Measurements from ENCODE around the gene PFN4. TPM values are rescaled to one million over a fixed set of nuclear protein-coding genes. Genes with fewer than 3 reads are reported as not detected.
"Not testable (repeated sequence)": the region's sequence is repeated elsewhere in the genome, so short reads cannot be mapped to it uniquely, and the experiment has no call there.

The PFN4 gene
- polyA plus RNA-seq, 4 donors, result 0.27 to 0.66 TPM; not detected in 2

DNA sequence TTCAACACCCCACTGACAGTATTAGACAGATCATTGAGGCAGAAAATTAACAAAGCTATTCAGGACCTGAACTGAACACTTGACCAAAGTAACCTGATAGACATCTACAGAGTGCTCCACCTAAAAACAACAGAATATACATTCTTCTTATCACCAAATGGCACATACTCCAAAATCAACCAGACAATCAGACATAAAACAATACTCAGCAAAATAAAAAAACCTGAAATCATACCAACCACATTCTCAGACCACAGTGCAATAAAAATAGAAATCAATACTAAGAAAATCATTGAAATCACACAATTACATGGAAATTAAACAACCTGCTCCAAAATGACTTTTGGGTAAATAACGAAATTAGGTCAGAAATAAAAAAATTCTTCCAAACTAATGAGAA lies 15.8 kb downstream of the PFN4 start:
- Histone ChIP-seq H3K4me1 (ENCODE audit: control insufficient read depth in 3 of 3, insufficient read depth in 2 of 3, low read depth in 1 of 3, low read length in 2 of 3) (no peaks in the 10 kb centered on the region), H3K27ac (ENCODE audit: low read depth in 1 of 3, low read length in 2 of 3) (no peak overlapping the region), H3K4me3 (ENCODE audit: low read depth in 1 of 3, low read length in 3 of 3) (no peak overlapping the region), H3K9me3 (ENCODE audit: control insufficient read depth in 2 of 2, insufficient read depth in 1 of 2, low read depth in 1 of 2, low read length in 1 of 2) (peaks cover 0 to 18% of the 10 kb centered on the region in 2 donors), H3K27me3 (ENCODE audit: control insufficient read depth in 3 of 3, insufficient read depth in 3 of 3, low read length in 3 of 3) (no peaks in the 10 kb centered on the region), H3K36me3 (ENCODE audit: control insufficient read depth in 3 of 3, insufficient read depth in 2 of 3, low read depth in 1 of 3, low read length in 3 of 3) (peaks cover 0 to 5% (median 0%) of the 10 kb centered on the region in 3 donors)
- WGBS, 3 donors, result 47 to 67% (median 51%) methylated on average over 1 of the region's 1 CpG
- DNase-seq, result no peak
- no peak for FAIRE-seq

DNA sequence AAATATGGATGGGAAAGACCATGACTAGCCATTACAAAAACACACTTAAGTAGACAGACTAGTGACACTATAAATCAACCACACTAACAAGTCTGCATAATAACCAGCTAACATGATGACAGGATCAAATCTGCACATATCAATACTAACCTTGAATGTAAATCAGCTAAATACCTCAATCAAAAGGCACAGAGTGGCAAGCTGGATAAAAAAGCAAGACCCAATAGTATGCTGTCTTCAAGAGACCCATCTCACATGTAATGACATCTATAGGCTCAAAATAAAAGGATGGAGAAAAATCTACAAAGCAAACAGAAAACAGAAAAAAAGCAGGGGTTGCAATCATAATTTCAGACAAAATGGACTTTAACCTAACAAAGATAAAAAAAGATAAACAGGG lies 16.3 kb downstream of the PFN4 start:
- Histone ChIP-seq H3K27ac (ENCODE audit: low read depth in 1 of 3, low read length in 2 of 3) (no peak overlapping the region), H3K4me3 (ENCODE audit: low read depth in 1 of 3, low read length in 3 of 3) (no peak overlapping the region), H3K9me3 (ENCODE audit: control insufficient read depth in 2 of 2, insufficient read depth in 1 of 2, low read depth in 1 of 2, low read length in 1 of 2) (peaks cover 0 to 18% of the 10 kb centered on the region in 2 donors), H3K36me3 (ENCODE audit: control insufficient read depth in 3 of 3, insufficient read depth in 2 of 3, low read depth in 1 of 3, low read length in 3 of 3) (peaks cover 0 to 5% (median 0%) of the 10 kb centered on the region in 3 donors), H3K4me1 (ENCODE audit: control insufficient read depth in 3 of 3, insufficient read depth in 2 of 3, low read depth in 1 of 3, low read length in 2 of 3) (no peaks in the 10 kb centered on the region), H3K27me3 (ENCODE audit: control insufficient read depth in 3 of 3, insufficient read depth in 3 of 3, low read length in 3 of 3) (no peaks in the 10 kb centered on the region)
- FAIRE-seq (no peak), DNase-seq (no peak)

DNA sequence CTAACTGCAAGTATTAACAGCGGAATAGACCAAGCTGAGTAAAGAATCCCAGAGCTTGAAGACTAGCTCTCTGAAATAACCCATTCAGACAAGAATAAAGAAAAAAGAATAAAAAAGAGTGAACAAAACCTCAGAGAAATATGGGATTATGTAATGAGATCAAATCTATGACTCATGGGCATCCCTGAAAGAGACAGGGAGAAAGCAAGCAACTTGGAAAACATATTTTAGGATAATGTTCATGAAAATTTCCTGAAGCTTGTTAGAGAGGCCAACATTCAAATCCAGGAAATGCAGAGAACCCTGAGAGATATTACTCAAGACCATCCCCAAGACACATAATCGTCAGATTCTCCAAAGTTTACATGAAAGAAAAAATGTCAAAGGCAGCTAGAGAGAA lies 17.3 kb downstream of the PFN4 start:
- WGBS, 3 donors, result 30 to 49% (median 44%) methylated on average over 2 of the region's 2 CpGs
- Histone ChIP-seq H3K27ac (ENCODE audit: low read depth in 1 of 3, low read length in 2 of 3) (no peak overlapping the region), H3K9me3 (ENCODE audit: control insufficient read depth in 2 of 2, insufficient read depth in 1 of 2, low read depth in 1 of 2, low read length in 1 of 2) (peaks cover 0 to 18% of the 10 kb centered on the region in 2 donors), H3K36me3 (ENCODE audit: control insufficient read depth in 3 of 3, insufficient read depth in 2 of 3, low read depth in 1 of 3, low read length in 3 of 3) (peaks cover 0 to 5% (median 0%) of the 10 kb centered on the region in 3 donors), H3K4me3 (ENCODE audit: low read depth in 1 of 3, low read length in 3 of 3) (no peak overlapping the region), H3K27me3 (ENCODE audit: control insufficient read depth in 3 of 3, insufficient read depth in 3 of 3, low read length in 3 of 3) (no peaks in the 10 kb centered on the region), H3K4me1 (ENCODE audit: control insufficient read depth in 3 of 3, insufficient read depth in 2 of 3, low read depth in 1 of 3, low read length in 2 of 3) (no peaks in the 10 kb centered on the region)
- FAIRE-seq (no peak), DNase-seq (no peak)

DNA sequence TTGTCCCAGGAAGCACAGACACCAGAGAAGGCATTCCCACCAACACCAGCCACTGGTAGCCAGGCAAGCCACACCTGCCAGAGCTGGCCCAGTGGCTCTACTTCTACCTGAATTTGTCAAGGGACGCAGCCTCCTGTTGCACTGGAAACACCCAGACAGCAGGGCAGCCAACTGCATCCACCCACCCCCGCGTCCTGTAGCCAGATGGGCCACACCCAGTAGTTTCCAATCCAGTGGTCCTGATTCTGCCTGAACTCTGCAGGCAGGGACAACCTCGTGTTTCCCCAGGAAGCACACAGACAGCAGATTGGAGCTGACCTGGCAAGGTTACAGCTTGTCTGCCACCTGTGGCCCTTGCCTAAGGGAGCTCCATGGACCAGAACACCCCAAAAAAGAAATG lies 18.2 kb downstream of the PFN4 start:
- no peak for DNase-seq
- H3K27ac ChIP-seq (ENCODE audit: low read depth in 1 of 3, low read length in 2 of 3), result no peak overlapping the region
- no peak for FAIRE-seq
- H3K4me1 ChIP-seq (ENCODE audit: control insufficient read depth in 3 of 3, insufficient read depth in 2 of 3, low read depth in 1 of 3, low read length in 2 of 3), result no peaks in the 10 kb centered on the region
- H3K9me3 ChIP-seq (ENCODE audit: control insufficient read depth in 2 of 2, insufficient read depth in 1 of 2, low read depth in 1 of 2, low read length in 1 of 2), result peaks cover 0 to 18% of the 10 kb centered on the region in 2 donors
- H3K4me3 ChIP-seq (ENCODE audit: low read depth in 1 of 3, low read length in 3 of 3), result no peak overlapping the region
- 58 to 79% (median 61%) methylated on average over 4 of the region's 4 CpGs for WGBS, 3 donors
- peaks cover 0 to 5% (median 0%) of the 10 kb centered on the region in 3 donors for H3K36me3 ChIP-seq (ENCODE audit: control insufficient read depth in 3 of 3, insufficient read depth in 2 of 3, low read depth in 1 of 3, low read length in 3 of 3)
- no peaks in the 10 kb centered on the region for H3K27me3 ChIP-seq (ENCODE audit: control insufficient read depth in 3 of 3, insufficient read depth in 3 of 3, low read length in 3 of 3)

DNA sequence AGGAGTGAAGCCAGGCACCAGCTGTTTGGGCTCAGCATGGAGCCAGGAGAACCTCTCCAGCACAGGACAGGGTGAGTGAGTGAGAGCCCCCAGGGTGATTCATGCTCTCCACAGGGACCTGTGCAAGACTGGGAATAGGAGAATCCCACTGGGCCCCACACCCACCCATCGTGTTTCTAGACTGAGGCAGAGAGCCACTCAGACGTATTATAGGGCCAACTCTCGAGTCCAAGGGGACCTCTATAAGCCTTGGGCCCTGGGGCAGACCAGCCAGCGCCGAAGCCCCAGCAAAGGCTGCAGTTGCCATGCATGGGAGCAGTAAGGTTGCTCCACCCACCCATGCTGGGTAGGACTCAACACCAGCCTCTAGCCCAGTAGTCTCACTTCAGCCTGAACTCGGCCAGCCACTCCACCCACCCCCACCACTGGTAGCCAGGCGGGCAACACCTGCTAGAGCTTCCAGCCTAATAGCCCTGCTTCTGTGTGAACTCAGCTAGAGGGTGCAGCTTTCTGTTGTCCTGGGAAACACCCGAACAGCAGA lies 19.0 kb downstream of the PFN4 start:
- no peak overlapping the region for H3K4me3 ChIP-seq (ENCODE audit: low read depth in 1 of 3, low read length in 3 of 3)
- no peak overlapping the region for H3K27ac ChIP-seq (ENCODE audit: low read depth in 1 of 3, low read length in 2 of 3)
- no peaks in the 10 kb centered on the region for H3K4me1 ChIP-seq (ENCODE audit: control insufficient read depth in 3 of 3, insufficient read depth in 2 of 3, low read depth in 1 of 3, low read length in 2 of 3)
- H3K9me3 ChIP-seq (ENCODE audit: control insufficient read depth in 2 of 2, insufficient read depth in 1 of 2, low read depth in 1 of 2, low read length in 1 of 2), result peaks cover 0 to 18% of the 10 kb centered on the region in 2 donors
- WGBS, 3 donors, result 91 to 97% (median 92%) methylated on average over 8 of the region's 8 CpGs
- H3K27me3 ChIP-seq (ENCODE audit: control insufficient read depth in 3 of 3, insufficient read depth in 3 of 3, low read length in 3 of 3), result no peaks in the 10 kb centered on the region
- peaks cover 0 to 5% (median 0%) of the 10 kb centered on the region in 3 donors for H3K36me3 ChIP-seq (ENCODE audit: control insufficient read depth in 3 of 3, insufficient read depth in 2 of 3, low read depth in 1 of 3, low read length in 3 of 3)
- DNase-seq (no peak), FAIRE-seq (no peak)

DNA sequence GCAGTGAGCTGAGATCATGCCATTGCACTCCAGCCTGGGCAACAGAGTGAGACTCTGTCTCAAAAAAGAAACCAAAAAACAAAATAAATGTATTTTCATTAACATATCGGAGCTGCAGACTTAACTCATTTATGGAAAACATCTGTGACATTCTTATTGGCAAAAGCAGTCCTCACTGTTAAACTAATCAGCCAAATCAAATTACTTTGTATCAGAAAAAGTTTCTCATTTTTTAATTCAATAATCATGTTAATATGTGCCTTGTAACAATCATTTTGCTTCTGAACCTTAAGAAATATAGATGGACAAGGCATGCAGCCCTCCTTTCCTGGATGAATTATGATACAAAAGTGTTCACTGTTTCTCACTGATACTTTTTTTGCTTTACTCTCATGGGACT lies 20.5 kb downstream of the PFN4 start:
- H3K9me3 ChIP-seq (ENCODE audit: control insufficient read depth in 2 of 2, insufficient read depth in 1 of 2, low read depth in 1 of 2, low read length in 1 of 2), result peaks cover 0 to 14% of the 10 kb centered on the region in 2 donors
- H3K36me3 ChIP-seq (ENCODE audit: control insufficient read depth in 3 of 3, insufficient read depth in 2 of 3, low read depth in 1 of 3, low read length in 3 of 3), result peaks cover 0 to 5% (median 0%) of the 10 kb centered on the region in 3 donors
- 80 to 94% (median 92%) methylated on average over 1 of the region's 1 CpG for WGBS, 3 donors
- H3K27me3 ChIP-seq (ENCODE audit: control insufficient read depth in 3 of 3, insufficient read depth in 3 of 3, low read length in 3 of 3), result no peaks in the 10 kb centered on the region
- FAIRE-seq (no peak), DNase-seq (no peak)
- H3K27ac ChIP-seq (ENCODE audit: low read depth in 1 of 3, low read length in 2 of 3), result no peak overlapping the region
- H3K4me3 ChIP-seq (ENCODE audit: low read depth in 1 of 3, low read length in 3 of 3), result no peak overlapping the region
- H3K4me1 ChIP-seq (ENCODE audit: control insufficient read depth in 3 of 3, insufficient read depth in 2 of 3, low read depth in 1 of 3, low read length in 2 of 3), result no peaks in the 10 kb centered on the region

DNA sequence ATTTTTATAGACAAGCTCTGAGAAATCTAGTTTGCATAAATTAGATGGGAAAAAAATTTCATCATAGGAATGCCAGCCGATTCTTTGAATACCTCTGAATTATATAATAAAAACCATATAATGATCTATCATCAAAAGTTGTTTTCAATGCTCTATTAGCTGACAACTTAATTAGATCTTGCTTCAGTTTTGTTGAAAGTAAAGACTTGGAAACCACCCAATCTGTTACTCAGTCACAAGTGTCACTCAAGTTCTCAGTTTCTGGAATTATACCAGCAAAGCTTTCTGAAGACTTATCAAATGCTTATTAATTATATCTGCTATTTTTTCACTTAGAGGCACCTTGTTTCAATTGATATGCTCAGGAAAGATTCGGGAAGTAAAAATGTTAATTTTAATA lies 21.1 kb downstream of the PFN4 start:
- no peaks in the 10 kb centered on the region for H3K27me3 ChIP-seq (ENCODE audit: control insufficient read depth in 3 of 3, insufficient read depth in 3 of 3, low read length in 3 of 3)
- no peaks in the 10 kb centered on the region for H3K4me1 ChIP-seq (ENCODE audit: control insufficient read depth in 3 of 3, insufficient read depth in 2 of 3, low read depth in 1 of 3, low read length in 2 of 3)
- FAIRE-seq (no peak), DNase-seq (no peak)
- peaks cover 0 to 5% (median 0%) of the 10 kb centered on the region in 3 donors for H3K36me3 ChIP-seq (ENCODE audit: control insufficient read depth in 3 of 3, insufficient read depth in 2 of 3, low read depth in 1 of 3, low read length in 3 of 3)
- H3K9me3 ChIP-seq (ENCODE audit: control insufficient read depth in 2 of 2, insufficient read depth in 1 of 2, low read depth in 1 of 2, low read length in 1 of 2), result peaks cover 0 to 14% of the 10 kb centered on the region in 2 donors
- 68 to 82% (median 72%) methylated on average over 2 of the region's 2 CpGs for WGBS, 3 donors
- no peak overlapping the region for H3K27ac ChIP-seq (ENCODE audit: low read depth in 1 of 3, low read length in 2 of 3)
- H3K4me3 ChIP-seq (ENCODE audit: low read depth in 1 of 3, low read length in 3 of 3), result no peak overlapping the region

DNA sequence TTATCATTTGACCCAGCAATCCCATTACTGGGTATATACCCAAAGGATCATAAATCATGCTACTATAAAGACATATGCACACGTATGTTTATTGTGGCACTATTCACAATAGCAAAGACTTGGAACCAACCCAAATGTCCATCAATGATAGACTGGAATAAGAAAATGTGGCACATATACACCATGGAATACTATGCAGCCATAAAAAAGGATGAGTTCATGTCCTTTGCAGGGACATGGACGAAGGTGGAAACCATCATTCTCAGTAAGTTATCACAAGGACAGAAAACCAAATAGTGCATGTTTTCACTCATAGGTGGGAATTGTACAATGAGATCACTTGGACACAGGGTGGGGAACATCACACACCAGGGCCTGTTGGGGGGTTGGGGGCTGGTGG lies 22.4 kb downstream of the PFN4 start:
- H3K4me3 ChIP-seq (ENCODE audit: low read depth in 1 of 3, low read length in 3 of 3); H3K36me3 ChIP-seq (ENCODE audit: control insufficient read depth in 3 of 3, insufficient read depth in 2 of 3, low read depth in 1 of 3, low read length in 3 of 3); DNase-seq; H3K27ac ChIP-seq (ENCODE audit: low read depth in 1 of 3, low read length in 2 of 3); H3K4me1 ChIP-seq (ENCODE audit: control insufficient read depth in 3 of 3, insufficient read depth in 2 of 3, low read depth in 1 of 3, low read length in 2 of 3); FAIRE-seq; H3K27me3 ChIP-seq (ENCODE audit: control insufficient read depth in 3 of 3, insufficient read depth in 3 of 3, low read length in 3 of 3); H3K9me3 ChIP-seq (ENCODE audit: control insufficient read depth in 2 of 2, insufficient read depth in 1 of 2, low read depth in 1 of 2, low read length in 1 of 2): not testable (repeated sequence)
- 87 to 97% (median 89%) methylated on average over 2 of the region's 2 CpGs for WGBS, 3 donors

DNA sequence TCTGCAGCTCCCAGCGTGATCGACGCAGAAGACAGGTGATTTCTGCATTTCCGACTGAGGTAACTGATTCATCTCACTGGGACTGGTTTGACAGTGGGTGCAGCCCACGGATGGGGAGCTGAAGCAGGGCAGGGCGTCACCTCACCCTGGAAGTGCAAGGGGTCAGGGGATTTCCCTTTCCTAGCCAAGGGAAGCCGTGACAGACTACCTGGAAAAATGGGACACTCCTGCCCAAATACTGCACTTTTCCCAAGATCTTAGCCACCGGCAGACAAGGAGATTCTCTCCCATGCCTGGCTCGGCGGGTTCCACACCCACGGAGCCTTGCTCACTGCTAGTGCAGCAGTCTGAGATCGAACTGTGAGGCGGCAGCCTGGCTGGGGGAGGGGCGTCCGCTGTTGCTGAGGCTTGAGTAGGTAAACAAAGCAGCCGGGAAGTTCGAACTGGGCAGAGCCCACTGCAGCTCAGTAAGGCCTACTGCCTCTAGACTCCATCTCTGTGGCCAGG lies 27.9 kb downstream of the PFN4 start:
- H3K9me3 ChIP-seq (ENCODE audit: control insufficient read depth in 2 of 2, insufficient read depth in 1 of 2, low read depth in 1 of 2, low read length in 1 of 2); H3K27ac ChIP-seq (ENCODE audit: low read depth in 1 of 3, low read length in 2 of 3); H3K36me3 ChIP-seq (ENCODE audit: control insufficient read depth in 3 of 3, insufficient read depth in 2 of 3, low read depth in 1 of 3, low read length in 3 of 3); DNase-seq; H3K27me3 ChIP-seq (ENCODE audit: control insufficient read depth in 3 of 3, insufficient read depth in 3 of 3, low read length in 3 of 3); H3K4me3 ChIP-seq (ENCODE audit: low read depth in 1 of 3, low read length in 3 of 3); H3K4me1 ChIP-seq (ENCODE audit: control insufficient read depth in 3 of 3, insufficient read depth in 2 of 3, low read depth in 1 of 3, low read length in 2 of 3); FAIRE-seq: not testable (repeated sequence)
- WGBS, 3 donors, result 70 to 88% (median 85%) methylated on average over 17 of the region's 17 CpGs
